Measurements from ENCODE around the gene NME3. TPM values are rescaled to one million over a fixed set of nuclear protein-coding genes. Genes with fewer than 3 reads are reported as not detected.

The NME3 gene
- total RNA-seq, 1 experiment from 2014 or later: 86.8 TPM

DNA sequence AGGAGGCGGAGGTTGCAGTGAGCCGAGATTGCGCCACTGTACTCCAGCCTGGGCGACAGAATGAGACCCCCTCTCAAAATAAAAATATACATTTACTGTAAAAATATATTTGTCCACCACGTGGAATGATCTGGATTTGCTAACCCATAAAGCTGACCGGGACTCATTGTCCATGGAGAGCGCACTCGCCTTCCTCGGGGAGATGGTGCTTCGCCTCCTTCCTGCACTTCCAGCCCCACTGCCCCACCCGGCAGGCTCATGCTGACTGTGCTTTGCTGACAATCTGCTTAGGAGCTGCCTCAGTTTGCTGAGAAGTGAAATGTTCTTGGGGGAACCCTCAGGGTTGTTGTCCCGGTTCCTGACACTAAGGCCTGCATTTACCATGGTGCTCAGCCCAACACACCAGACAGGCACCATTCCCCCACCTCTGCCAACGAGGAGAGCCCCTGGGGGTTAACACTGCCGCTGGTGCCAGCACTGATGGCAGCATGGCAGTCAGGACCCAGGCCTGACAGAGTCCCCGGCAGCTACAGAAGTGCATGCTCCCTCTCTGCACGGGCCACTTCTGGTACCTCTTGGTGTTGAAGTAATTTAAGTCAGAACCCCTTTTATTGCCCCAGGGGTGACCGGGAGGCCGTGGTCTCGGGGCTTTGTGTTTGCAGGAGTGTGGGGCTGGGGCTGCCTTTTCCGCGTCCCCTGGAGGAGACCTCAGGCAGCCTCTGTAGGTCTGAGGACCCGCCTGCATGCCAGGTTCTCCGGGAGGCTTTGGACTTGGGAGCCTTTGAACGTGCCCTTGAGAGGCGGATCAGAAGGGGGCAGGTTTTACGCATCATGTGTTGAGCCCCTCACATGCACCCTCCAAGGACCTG, 13.9 kb upstream of the NME3 start:
- peak overlapping the region; percentile 33 for H3K4me3 Mint-ChIP-seq
- no peak overlapping the region for H3K27ac Mint-ChIP-seq
- no peaks in the 10 kb centered on the region for H3K27me3 Mint-ChIP-seq (ENCODE audit: low read depth)
- DNase-seq (ENCODE audit: low spot score) (no peak), ATAC-seq (no peak)
- TF ChIP-seq ESRRA (CRISPR knock-in tag; IDR thresholded peaks at IDR 0.05; ENCODE audit: borderline replicate concordance): no peak
- TF ChIP-seq FOXP1 (CRISPR knock-in tag; IDR thresholded peaks at IDR 0.05; ENCODE audit: borderline replicate concordance): no peak
- TF ChIP-seq JUN (CRISPR knock-in tag; IDR thresholded peaks at IDR 0.05): no peak
- no peak for TF ChIP-seq TEAD4 (CRISPR knock-in tag; IDR thresholded peaks at IDR 0.05)
- H3K9me3 Mint-ChIP-seq: no peaks in the 10 kb centered on the region
- H3K4me1 Mint-ChIP-seq: peaks cover 7% of the 10 kb centered on the region
- POLR2A ChIA-PET: interaction anchor here (0.6 kb wide), 1 partner anchor 812 kb away, joined by 3 read pairs; no protein-coding TSS in a partner anchor
- CTCF ChIA-PET: no interaction called here
- peaks cover 5% of the 10 kb centered on the region for H3K36me3 Mint-ChIP-seq

DNA sequence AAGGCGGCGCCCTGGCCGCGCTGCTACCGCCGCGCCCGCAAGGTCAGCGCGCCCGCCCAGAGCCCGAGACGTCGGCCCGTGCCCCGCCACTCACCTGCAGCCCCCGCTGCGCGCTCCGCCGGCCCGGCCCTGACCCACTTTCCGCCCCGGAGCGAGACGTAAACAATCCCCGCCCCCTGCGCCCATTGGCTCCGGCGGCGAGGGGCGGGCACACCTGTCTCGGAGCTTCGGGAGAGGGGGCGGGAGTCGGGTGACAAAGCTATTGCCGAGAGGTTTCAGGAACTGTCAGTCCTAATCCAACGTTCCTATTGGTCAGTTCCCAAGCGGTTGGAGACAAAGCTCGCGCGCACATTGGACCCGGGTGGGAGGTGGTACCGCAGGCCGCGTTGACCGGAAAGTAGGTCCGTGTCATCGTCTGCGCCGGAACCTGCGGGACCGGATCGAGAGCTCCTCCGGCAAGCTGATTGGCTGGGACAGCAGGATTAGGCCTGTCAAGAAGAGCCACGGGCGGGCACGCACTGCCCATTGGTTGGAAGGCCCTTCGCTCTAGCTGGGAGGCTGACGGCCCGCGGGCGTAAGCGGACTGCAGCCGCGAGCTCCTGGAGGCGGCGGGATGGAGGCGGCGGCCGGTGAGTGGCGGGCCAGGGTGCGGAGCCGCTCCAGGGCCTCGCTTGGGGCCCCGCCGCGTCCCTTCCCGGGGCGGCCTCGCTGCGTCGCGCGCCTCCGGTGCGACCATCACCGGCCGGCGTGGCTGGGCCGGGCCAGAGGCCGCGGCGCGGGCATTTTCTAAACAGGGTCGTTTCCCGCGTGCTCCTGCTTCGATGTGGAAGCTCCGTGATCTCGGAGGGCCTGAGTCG, 11.3 kb upstream of the NME3 start, which contains the start of the genes NUBP2 and SPSB3:
NUBP2 (plus strand) TSS at position 553 of the 857 bp plus-strand sequence; CDS start at position 614, 61 bp downstream.
SPSB3 (minus strand) TSS at position 164 of the 857 bp plus-strand sequence. CDS start 1,088 bp downstream, outside the sequence.
- peak; percentile 87 for ATAC-seq
- Mint-ChIP-seq H3K4me3 (peak within 1 kb of the TSS; percentile 93), H3K27ac (peak within 1 kb of the TSS; percentile 83), H3K9me3 (no peaks in the 10 kb centered on the region), H3K36me3 (no peaks in the 10 kb centered on the region), H3K27me3 (ENCODE audit: low read depth) (no peaks in the 10 kb centered on the region), H3K4me1 (peaks cover 7% of the 10 kb centered on the region)
- ChIA-PET POLR2A (interaction anchor here (0.6 to 1.5 kb wide), 10 partner anchors 9 to 373 kb away, joined by 3 to 18 read pairs (median 4); partner anchors contain the start of genes EME2, IGFALS, MAPK8IP3 and MRPS34), CTCF (interaction anchor here (0.6 to 2.1 kb wide), 31 partner anchors 9 to 1042 kb away, joined by 3 to 37 read pairs (median 4); partner anchors contain the start of genes CIAO3, EME2, FAHD1 and GFER)
- DNase-seq (ENCODE audit: low spot score): peak; percentile 99
- no peak for TF ChIP-seq FOXP1 (CRISPR knock-in tag; IDR thresholded peaks at IDR 0.05; ENCODE audit: borderline replicate concordance)
- TF ChIP-seq CREB1 (CRISPR knock-in tag; IDR thresholded peaks at IDR 0.05): no peak
- no peak for TF ChIP-seq KAT7 (CRISPR knock-in tag; IDR thresholded peaks at IDR 0.05; ENCODE audit: borderline replicate concordance)
- TF ChIP-seq ESRRA (CRISPR knock-in tag; IDR thresholded peaks at IDR 0.05; ENCODE audit: borderline replicate concordance): 0 out of 2 replicates have a peak, but pooled peaks have one; percentile 34
- TF ChIP-seq, protein P1, sequence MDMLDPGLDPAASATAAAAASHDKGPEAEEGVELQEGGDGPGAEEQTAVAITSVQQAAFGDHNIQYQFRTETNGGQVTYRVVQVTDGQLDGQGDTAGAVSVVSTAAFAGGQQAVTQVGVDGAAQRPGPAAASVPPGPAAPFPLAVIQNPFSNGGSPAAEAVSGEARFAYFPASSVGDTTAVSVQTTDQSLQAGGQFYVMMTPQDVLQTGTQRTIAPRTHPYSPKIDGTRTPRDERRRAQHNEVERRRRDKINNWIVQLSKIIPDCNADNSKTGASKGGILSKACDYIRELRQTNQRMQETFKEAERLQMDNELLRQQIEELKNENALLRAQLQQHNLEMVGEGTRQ (CRISPR knock-in tag; IDR thresholded peaks at IDR 0.05): no peak
- no peak for TF ChIP-seq IRF2 (CRISPR knock-in tag; IDR thresholded peaks at IDR 0.05; ENCODE audit: borderline replicate concordance, low read depth)
- TF ChIP-seq, protein P2, sequence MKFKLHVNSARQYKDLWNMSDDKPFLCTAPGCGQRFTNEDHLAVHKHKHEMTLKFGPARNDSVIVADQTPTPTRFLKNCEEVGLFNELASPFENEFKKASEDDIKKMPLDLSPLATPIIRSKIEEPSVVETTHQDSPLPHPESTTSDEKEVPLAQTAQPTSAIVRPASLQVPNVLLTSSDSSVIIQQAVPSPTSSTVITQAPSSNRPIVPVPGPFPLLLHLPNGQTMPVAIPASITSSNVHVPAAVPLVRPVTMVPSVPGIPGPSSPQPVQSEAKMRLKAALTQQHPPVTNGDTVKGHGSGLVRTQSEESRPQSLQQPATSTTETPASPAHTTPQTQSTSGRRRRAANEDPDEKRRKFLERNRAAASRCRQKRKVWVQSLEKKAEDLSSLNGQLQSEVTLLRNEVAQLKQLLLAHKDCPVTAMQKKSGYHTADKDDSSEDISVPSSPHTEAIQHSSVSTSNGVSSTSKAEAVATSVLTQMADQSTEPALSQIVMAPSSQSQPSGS (CRISPR knock-in tag; IDR thresholded peaks at IDR 0.05; ENCODE audit: borderline replicate concordance, low read depth): no peak
- TF ChIP-seq, protein P3, sequence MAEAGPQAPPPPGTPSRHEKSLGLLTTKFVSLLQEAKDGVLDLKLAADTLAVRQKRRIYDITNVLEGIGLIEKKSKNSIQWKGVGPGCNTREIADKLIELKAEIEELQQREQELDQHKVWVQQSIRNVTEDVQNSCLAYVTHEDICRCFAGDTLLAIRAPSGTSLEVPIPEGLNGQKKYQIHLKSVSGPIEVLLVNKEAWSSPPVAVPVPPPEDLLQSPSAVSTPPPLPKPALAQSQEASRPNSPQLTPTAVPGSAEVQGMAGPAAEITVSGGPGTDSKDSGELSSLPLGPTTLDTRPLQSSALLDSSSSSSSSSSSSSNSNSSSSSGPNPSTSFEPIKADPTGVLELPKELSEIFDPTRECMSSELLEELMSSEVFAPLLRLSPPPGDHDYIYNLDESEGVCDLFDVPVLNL (CRISPR knock-in tag; IDR thresholded peaks at IDR 0.05; ENCODE audit: borderline replicate concordance, low read depth): no peak
- TF ChIP-seq ZNF232 (CRISPR knock-in tag; IDR thresholded peaks at IDR 0.05): no peak
- no peak for TF ChIP-seq ZNF263 (CRISPR knock-in tag; IDR thresholded peaks at IDR 0.05; ENCODE audit: low read depth)
- TF ChIP-seq, protein P4, sequence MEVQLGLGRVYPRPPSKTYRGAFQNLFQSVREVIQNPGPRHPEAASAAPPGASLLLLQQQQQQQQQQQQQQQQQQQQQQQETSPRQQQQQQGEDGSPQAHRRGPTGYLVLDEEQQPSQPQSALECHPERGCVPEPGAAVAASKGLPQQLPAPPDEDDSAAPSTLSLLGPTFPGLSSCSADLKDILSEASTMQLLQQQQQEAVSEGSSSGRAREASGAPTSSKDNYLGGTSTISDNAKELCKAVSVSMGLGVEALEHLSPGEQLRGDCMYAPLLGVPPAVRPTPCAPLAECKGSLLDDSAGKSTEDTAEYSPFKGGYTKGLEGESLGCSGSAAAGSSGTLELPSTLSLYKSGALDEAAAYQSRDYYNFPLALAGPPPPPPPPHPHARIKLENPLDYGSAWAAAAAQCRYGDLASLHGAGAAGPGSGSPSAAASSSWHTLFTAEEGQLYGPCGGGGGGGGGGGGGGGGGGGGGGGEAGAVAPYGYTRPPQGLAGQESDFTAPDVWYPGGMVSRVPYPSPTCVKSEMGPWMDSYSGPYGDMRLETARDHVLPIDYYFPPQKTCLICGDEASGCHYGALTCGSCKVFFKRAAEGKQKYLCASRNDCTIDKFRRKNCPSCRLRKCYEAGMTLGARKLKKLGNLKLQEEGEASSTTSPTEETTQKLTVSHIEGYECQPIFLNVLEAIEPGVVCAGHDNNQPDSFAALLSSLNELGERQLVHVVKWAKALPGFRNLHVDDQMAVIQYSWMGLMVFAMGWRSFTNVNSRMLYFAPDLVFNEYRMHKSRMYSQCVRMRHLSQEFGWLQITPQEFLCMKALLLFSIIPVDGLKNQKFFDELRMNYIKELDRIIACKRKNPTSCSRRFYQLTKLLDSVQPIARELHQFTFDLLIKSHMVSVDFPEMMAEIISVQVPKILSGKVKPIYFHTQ (CRISPR knock-in tag; IDR thresholded peaks at IDR 0.05): no peak
- TF ChIP-seq ZNF317 (CRISPR knock-in tag; IDR thresholded peaks at IDR 0.05; ENCODE audit: borderline replicate concordance, low read depth): no peak
- TF ChIP-seq ZNF396 (CRISPR knock-in tag; IDR thresholded peaks at IDR 0.05; ENCODE audit: borderline replicate concordance): no peak
- TF ChIP-seq ZNF219 (CRISPR knock-in tag; IDR thresholded peaks at IDR 0.05; ENCODE audit: borderline replicate concordance): no peak
- TF ChIP-seq GTF2I (CRISPR knock-in tag; conservative IDR thresholded peaks at IDR 0.05): no peak
- TF ChIP-seq NR1H2 (CRISPR knock-in tag; IDR thresholded peaks at IDR 0.05): no peak
- TF ChIP-seq, protein P5, sequence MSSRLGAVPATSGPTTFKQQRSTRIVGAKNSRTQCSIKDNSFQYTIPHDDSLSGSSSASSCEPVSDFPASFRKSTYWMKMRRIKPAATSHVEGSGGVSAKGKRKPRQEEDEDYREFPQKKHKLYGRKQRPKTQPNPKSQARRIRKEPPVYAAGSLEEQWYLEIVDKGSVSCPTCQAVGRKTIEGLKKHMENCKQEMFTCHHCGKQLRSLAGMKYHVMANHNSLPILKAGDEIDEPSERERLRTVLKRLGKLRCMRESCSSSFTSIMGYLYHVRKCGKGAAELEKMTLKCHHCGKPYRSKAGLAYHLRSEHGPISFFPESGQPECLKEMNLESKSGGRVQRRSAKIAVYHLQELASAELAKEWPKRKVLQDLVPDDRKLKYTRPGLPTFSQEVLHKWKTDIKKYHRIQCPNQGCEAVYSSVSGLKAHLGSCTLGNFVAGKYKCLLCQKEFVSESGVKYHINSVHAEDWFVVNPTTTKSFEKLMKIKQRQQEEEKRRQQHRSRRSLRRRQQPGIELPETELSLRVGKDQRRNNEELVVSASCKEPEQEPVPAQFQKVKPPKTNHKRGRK (CRISPR knock-in tag; IDR thresholded peaks at IDR 0.05; ENCODE audit: borderline replicate concordance): no peak
- no peak for TF ChIP-seq ZNF423 (CRISPR knock-in tag; IDR thresholded peaks at IDR 0.05)
- TF ChIP-seq NFYB (CRISPR knock-in tag; conservative IDR thresholded peaks at IDR 0.05; ENCODE audit: low read depth): peak; percentile 100
- TF ChIP-seq, protein P6, sequence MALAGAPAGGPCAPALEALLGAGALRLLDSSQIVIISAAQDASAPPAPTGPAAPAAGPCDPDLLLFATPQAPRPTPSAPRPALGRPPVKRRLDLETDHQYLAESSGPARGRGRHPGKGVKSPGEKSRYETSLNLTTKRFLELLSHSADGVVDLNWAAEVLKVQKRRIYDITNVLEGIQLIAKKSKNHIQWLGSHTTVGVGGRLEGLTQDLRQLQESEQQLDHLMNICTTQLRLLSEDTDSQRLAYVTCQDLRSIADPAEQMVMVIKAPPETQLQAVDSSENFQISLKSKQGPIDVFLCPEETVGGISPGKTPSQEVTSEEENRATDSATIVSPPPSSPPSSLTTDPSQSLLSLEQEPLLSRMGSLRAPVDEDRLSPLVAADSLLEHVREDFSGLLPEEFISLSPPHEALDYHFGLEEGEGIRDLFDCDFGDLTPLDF (CRISPR knock-in tag; IDR thresholded peaks at IDR 0.05): no peak
